Liver (tissue), 9 donors: ENCODE measurements around the gene DMAC2L. TPM values are rescaled to one million over a fixed set of nuclear protein-coding genes. Genes with fewer than 3 reads are reported as not detected.

ENCODE experiments used
- DNase-seq: peaks from one replicate; pipeline ENCODE4 v3.0.0-alpha.2; 2017; ENCODE audit warnings: low spot score
- H3K27ac ChIP-seq, 2 donors: one replicate each; pipeline ENCODE4 v1.7.0; 2013; ENCODE audit warnings: inconsistent platforms in 2 of 2, low read length in 2 of 2, control low read depth in 1 of 2, low read depth in 1 of 2, mild to moderate bottlenecking in 1 of 2
- H3K27me3 ChIP-seq, 4 donors: one replicate each; pipeline versions ENCODE4 v1.6.1 to v1.7.0; 2013; ENCODE audit warnings: low read length in 3 of 4, inconsistent platforms in 1 of 4, mild to moderate bottlenecking in 1 of 4, moderate library complexity in 1 of 4; ENCODE audit not compliant: control insufficient read depth in 4 of 4, insufficient read depth in 4 of 4
- H3K36me3 ChIP-seq, 4 donors: one replicate each; pipeline versions ENCODE4 v1.6.1 to v1.7.0; 2013; ENCODE audit warnings: low read length in 3 of 4, mild to moderate bottlenecking in 3 of 4, low read depth in 1 of 4, moderate library complexity in 1 of 4; ENCODE audit not compliant: control insufficient read depth in 4 of 4, insufficient read depth in 3 of 4
- H3K4me1 ChIP-seq, 4 donors: one replicate each; pipeline versions ENCODE4 v1.6.1 to v1.7.0; 2013; ENCODE audit warnings: low read length in 3 of 4, mild to moderate bottlenecking in 3 of 4, moderate library complexity in 1 of 4; ENCODE audit not compliant: control insufficient read depth in 4 of 4, insufficient read depth in 4 of 4
- H3K4me3 ChIP-seq, 3 donors: one replicate each; pipeline versions ENCODE4 v1.6.1 to v1.7.0; 2013; ENCODE audit warnings: low read length in 3 of 3, control low read depth in 1 of 3, low read depth in 1 of 3, mild to moderate bottlenecking in 1 of 3
- H3K9ac ChIP-seq, 2 donors: one replicate each; pipeline ENCODE4 v1.7.0; 2013; ENCODE audit warnings: low read length in 2 of 2, mild to moderate bottlenecking in 2 of 2, moderate library complexity in 2 of 2, control low read depth in 1 of 2, low read depth in 1 of 2
- H3K9me3 ChIP-seq, 4 donors: one replicate each; pipeline versions ENCODE4 v1.6.1 to v1.7.0; 2013; ENCODE audit warnings: low read length in 3 of 4; ENCODE audit not compliant: control insufficient read depth in 4 of 4
- CTCF ChIP-seq: fragments of 150-350 bp; IDR thresholded peaks from 2 replicates; pipeline ENCODE4 v1.5.1; 2017; ENCODE audit warnings: improper control_type of control experiment, low read depth, low read length; ENCODE audit not compliant: missing input control
- EGR1 ChIP-seq, 2 donors: IDR thresholded peaks; 2 replicates each; pipeline ENCODE4 v1.6.1; 2016 to 2018; ENCODE audit warnings: antibody characterized with exemption in 2 of 2, low read depth in 2 of 2
- FOXA1 ChIP-seq: IDR thresholded peaks from 2 replicates; pipeline ENCODE4 v1.6.1; 2016; ENCODE audit warnings: antibody characterized with exemption
- FOXA2 ChIP-seq: IDR thresholded peaks from 2 replicates; pipeline ENCODE4 v1.6.1; 2016; ENCODE audit warnings: antibody characterized with exemption
- GABPA ChIP-seq, 2 donors: IDR thresholded peaks in 1 of 2; conservative IDR thresholded peaks in 1 of 2; 2 replicates each; pipeline ENCODE4 v1.6.1; 2016; ENCODE audit warnings: antibody characterized with exemption in 2 of 2, mild to moderate bottlenecking in 1 of 2, moderate library complexity in 1 of 2
- HNF4A ChIP-seq, 2 donors: conservative IDR thresholded peaks; 2 replicates each; pipeline ENCODE4 v1.6.1; 2016; ENCODE audit warnings: antibody characterized with exemption in 2 of 2, mild to moderate bottlenecking in 2 of 2
- HNF4G ChIP-seq: IDR thresholded peaks from 2 replicates; pipeline ENCODE4 v1.6.1; 2016; ENCODE audit warnings: antibody characterized with exemption
- JUND ChIP-seq, 2 donors: IDR thresholded peaks; 2 replicates each; pipeline ENCODE4 v1.6.1; 2016; ENCODE audit warnings: antibody characterized with exemption in 2 of 2
- NR2F2 ChIP-seq: IDR thresholded peaks from 2 replicates; pipeline ENCODE4 v1.6.1; 2016; ENCODE audit warnings: antibody characterized with exemption
- RAD21 ChIP-seq, 2 donors: IDR thresholded peaks; 2 replicates each; pipeline ENCODE4 v1.6.1; 2016; ENCODE audit warnings: antibody characterized with exemption in 2 of 2, mild to moderate bottlenecking in 2 of 2
- SP1 ChIP-seq: IDR thresholded peaks from 2 replicates; pipeline ENCODE4 v1.6.1; 2018; ENCODE audit warnings: antibody characterized with exemption, mild to moderate bottlenecking
- TAF1 ChIP-seq: conservative IDR thresholded peaks from 2 replicates; pipeline ENCODE4 v1.6.1; 2016; ENCODE audit warnings: antibody characterized with exemption, mild to moderate bottlenecking
- YY1 ChIP-seq: IDR thresholded peaks from 2 replicates; pipeline ENCODE4 v1.6.1; 2016; ENCODE audit warnings: antibody characterized with exemption, mild to moderate bottlenecking
- WGBS: extraction: QIAGEN DNeasy Blood & Tissue Kit; methylation state at CpG from one replicate; pipeline ENCODE4 v1.1.7; 2013; 5-methylcytosine and 5-hydroxymethylcytosine counted together
- polyA plus RNA-seq, 2 donors: library from polyadenylated mRNA; stranded (reverse) in 1 of 2; unstranded in 1 of 2; fragments of 200-250 nt in 1 of 2; fragments of >200 nt in 1 of 2; fragmentation: Nextera tagmentation in 1 of 2; extraction: Ambion mirVana in 1 of 2; gene quantifications; one replicate each; pipeline versions ENCODE4 v1.2.1 to v1.2.3, GENCODE V29; 2013 to 2015
- total RNA-seq, 2 donors: library from RNA; depleted of rRNA; stranded (reverse); fragments of >200 nt; gene quantifications; one replicate each; pipeline ENCODE4 v1.2.3, GENCODE V29; 2014
- TF ChIP-seq, protein P1 (sequence below): IDR thresholded peaks from 2 replicates; pipeline ENCODE4 v1.6.1; 2016; ENCODE audit warnings: antibody characterized with exemption
- TF ChIP-seq, protein P2 (sequence below): IDR thresholded peaks from 2 replicates; pipeline ENCODE4 v1.6.1; 2016; ENCODE audit warnings: antibody characterized with exemption
- donor health status: healthy.
- donor health status: healthy.
- donor health status: healthy.
- donor health status: healthy.
- donor health status: healthy.

DMAC2L gene
- total and polyA plus RNA-seq, 4 donors = 5.2 to 17.2 (median 6.5) TPM

- no peak for DNase-seq
- Histone ChIP-seq H3K27me3 (no peaks in the 10 kb centered on the region), H3K27ac (no peak overlapping the region), H3K4me3 (no peak overlapping the region), H3K9me3 (no peaks in the 10 kb centered on the region), H3K4me1 (peaks cover 0 to 4% (median 1%) of the 10 kb centered on the region in 4 donors), H3K9ac (no peak overlapping the region), H3K36me3 (no peaks in the 10 kb centered on the region)
- TF ChIP-seq RAD21 (IDR thresholded peaks at IDR 0.05) (no peak), HNF4A (conservative IDR thresholded peaks at IDR 0.05) (no peak)
- 94% methylated on average over 4 of the region's 4 CpGs for WGBS
Measured at GRCh38 chr14:50357753-50358395, 45.8 kb downstream of the DMAC2L start.

- H3K27me3 ChIP-seq = no peaks in the 10 kb centered on the region
- 35% methylated on average over 5 of the region's 5 CpGs for WGBS
- TF ChIP-seq TAF1 (no peak), EGR1 (IDR thresholded peaks at IDR 0.05; ENCODE audit: low read depth in 2 of 2) (no peak), HNF4G (no peak), CTCF (no peak), HNF4A (conservative IDR thresholded peaks at IDR 0.05) (no peak), YY1 (no peak), GABPA (IDR thresholded peaks at IDR 0.05 in 1 of 2, conservative IDR thresholded peaks at IDR 0.05 in 1 of 2) (no peak), NR2F2 (no peak), JUND (IDR thresholded peaks at IDR 0.05) (no peak), FOXA2 (no peak)
- TF ChIP-seq, protein P1, sequence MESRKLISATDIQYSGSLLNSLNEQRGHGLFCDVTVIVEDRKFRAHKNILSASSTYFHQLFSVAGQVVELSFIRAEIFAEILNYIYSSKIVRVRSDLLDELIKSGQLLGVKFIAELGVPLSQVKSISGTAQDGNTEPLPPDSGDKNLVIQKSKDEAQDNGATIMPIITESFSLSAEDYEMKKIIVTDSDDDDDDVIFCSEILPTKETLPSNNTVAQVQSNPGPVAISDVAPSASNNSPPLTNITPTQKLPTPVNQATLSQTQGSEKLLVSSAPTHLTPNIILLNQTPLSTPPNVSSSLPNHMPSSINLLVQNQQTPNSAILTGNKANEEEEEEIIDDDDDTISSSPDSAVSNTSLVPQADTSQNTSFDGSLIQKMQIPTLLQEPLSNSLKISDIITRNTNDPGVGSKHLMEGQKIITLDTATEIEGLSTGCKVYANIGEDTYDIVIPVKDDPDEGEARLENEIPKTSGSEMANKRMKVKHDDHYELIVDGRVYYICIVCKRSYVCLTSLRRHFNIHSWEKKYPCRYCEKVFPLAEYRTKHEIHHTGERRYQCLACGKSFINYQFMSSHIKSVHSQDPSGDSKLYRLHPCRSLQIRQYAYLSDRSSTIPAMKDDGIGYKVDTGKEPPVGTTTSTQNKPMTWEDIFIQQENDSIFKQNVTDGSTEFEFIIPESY = no peak
- TF ChIP-seq, protein P2, sequence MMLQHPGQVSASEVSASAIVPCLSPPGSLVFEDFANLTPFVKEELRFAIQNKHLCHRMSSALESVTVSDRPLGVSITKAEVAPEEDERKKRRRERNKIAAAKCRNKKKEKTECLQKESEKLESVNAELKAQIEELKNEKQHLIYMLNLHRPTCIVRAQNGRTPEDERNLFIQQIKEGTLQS = no peak
Measured at GRCh38 chr14:50359631-50360030, 47.5 kb downstream of the DMAC2L start.

GRCh38 chr14:50360093-50360492 is 48.0 kb downstream of the DMAC2L start:
- WGBS = 84% methylated on average over 3 of the region's 3 CpGs
- DNase-seq = no peak
- Histone ChIP-seq H3K9ac (no peak overlapping the region), H3K4me1 (peaks cover 3 to 18% (median 11%) of the 10 kb centered on the region in 4 donors), H3K4me3 (no peak overlapping the region), H3K27ac (no peak overlapping the region), H3K36me3 (no peaks in the 10 kb centered on the region), H3K27me3 (no peaks in the 10 kb centered on the region), H3K9me3 (no peaks in the 10 kb centered on the region)
- no peak for TF ChIP-seq FOXA1
- TF ChIP-seq, protein P1 = no peak
- TF ChIP-seq HNF4A (conservative IDR thresholded peaks at IDR 0.05) = no peak
- no peak for TF ChIP-seq CTCF
- TF ChIP-seq NR2F2 = no peak
- TF ChIP-seq SP1 = no peak
- TF ChIP-seq, protein P2 = no peak
- TF ChIP-seq YY1 = no peak
- TF ChIP-seq GABPA (IDR thresholded peaks at IDR 0.05 in 1 of 2, conservative IDR thresholded peaks at IDR 0.05 in 1 of 2) = no peak

More at GRCh38 chr14:50359631-50360030, 47.5 kb downstream of the DMAC2L start:
- Histone ChIP-seq H3K9ac (no peak overlapping the region), H3K36me3 (no peaks in the 10 kb centered on the region), H3K4me1 (peaks cover 2 to 13% (median 8%) of the 10 kb centered on the region in 4 donors), H3K9me3 (no peaks in the 10 kb centered on the region), H3K4me3 (no peak overlapping the region), H3K27ac (no peak overlapping the region)
- DNase-seq = no peak
